Mammary epithelial cell (primary cell): ENCODE data around the gene CCDC33.

Source experiments
- EZH2 ChIP-seq: IDR thresholded peaks from 2 replicates; pipeline ENCODE4 v1.6.1; 2012; ENCODE audit warnings: low read length, inconsistent platforms, borderline replicate concordance
- TF ChIP-seq, protein P1 (sequence below), 2 donors: IDR thresholded peaks in 1 of 2; conservative IDR thresholded peaks in 1 of 2; 2 replicates each; pipeline ENCODE4 v1.5.1; 2011 to 2012; ENCODE audit warnings: inconsistent platforms in 2 of 2, low read length in 2 of 2, mild to moderate bottlenecking in 2 of 2, control low read depth in 1 of 2, low read depth in 1 of 2; ENCODE audit not compliant: insufficient read depth in 1 of 2; ENCODE audit errors: extremely low read depth in 1 of 2

- no peak for TF ChIP-seq EZH2
- TF ChIP-seq, protein P1, sequence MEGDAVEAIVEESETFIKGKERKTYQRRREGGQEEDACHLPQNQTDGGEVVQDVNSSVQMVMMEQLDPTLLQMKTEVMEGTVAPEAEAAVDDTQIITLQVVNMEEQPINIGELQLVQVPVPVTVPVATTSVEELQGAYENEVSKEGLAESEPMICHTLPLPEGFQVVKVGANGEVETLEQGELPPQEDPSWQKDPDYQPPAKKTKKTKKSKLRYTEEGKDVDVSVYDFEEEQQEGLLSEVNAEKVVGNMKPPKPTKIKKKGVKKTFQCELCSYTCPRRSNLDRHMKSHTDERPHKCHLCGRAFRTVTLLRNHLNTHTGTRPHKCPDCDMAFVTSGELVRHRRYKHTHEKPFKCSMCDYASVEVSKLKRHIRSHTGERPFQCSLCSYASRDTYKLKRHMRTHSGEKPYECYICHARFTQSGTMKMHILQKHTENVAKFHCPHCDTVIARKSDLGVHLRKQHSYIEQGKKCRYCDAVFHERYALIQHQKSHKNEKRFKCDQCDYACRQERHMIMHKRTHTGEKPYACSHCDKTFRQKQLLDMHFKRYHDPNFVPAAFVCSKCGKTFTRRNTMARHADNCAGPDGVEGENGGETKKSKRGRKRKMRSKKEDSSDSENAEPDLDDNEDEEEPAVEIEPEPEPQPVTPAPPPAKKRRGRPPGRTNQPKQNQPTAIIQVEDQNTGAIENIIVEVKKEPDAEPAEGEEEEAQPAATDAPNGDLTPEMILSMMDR (conservative IDR thresholded peaks at IDR 0.05 in 1 of 2, IDR thresholded peaks at IDR 0.05 in 1 of 2; ENCODE audit: extremely low read depth in 1 of 2, insufficient read depth in 1 of 2, low read depth in 1 of 2, low read length in 2 of 2) = no peak
Observed at GRCh38 chr15:74225928-74226327, 10.2 kb upstream of the CCDC33 start.
